Loucy (cell line): ENCODE results near the gene HNRNPU.

ENCODE experiments used
- CTCF ChIP-seq: fragments of 200-600 bp; sonication (generic); conservative IDR thresholded peaks from 2 replicates; pipeline ENCODE4 v1.5.1; 2014; ENCODE audit warnings: mild to moderate bottlenecking, antibody characterized with exemption, low read length
- EZH2phosphoT487 ChIP-seq: fragments of 200-600 bp; IDR thresholded peaks from 2 replicates; pipeline ENCODE4 v1.6.1; 2018; ENCODE audit warnings: antibody characterized with exemption, mild to moderate bottlenecking, moderate library complexity, borderline replicate concordance

- TF ChIP-seq CTCF (no peak), EZH2phosphoT487 (no peak)
Measured at GRCh38 chr1:244854865-244855578, 9.3 kb downstream of the HNRNPU start.
